GM10266 (cell line): ENCODE data around the gene SLCO3A1.

Source experiments
- DNase-seq: peaks from one replicate; pipeline ENCODE4 v3.0.0; 2012; ENCODE audit errors: extremely low spot score
- CTCF ChIP-seq: IDR thresholded peaks from 2 replicates; pipeline ENCODE4 v1.5.1; 2012; ENCODE audit warnings: mild to moderate bottlenecking, low read depth; ENCODE audit not compliant: control insufficient read depth, insufficient read depth; ENCODE audit errors: missing control alignments

The SLCO3A1 gene

GRCh38 chr15:92037491-92037890, 184.0 kb downstream of the SLCO3A1 start:
- no peak for TF ChIP-seq CTCF
- DNase-seq = no peak

GRCh38 chr15:92040350-92040749, 186.8 kb downstream of the SLCO3A1 start:
- no peak for DNase-seq
- TF ChIP-seq CTCF = no peak

GRCh38 chr15:92041371-92041770, 187.9 kb downstream of the SLCO3A1 start:
- no peak for DNase-seq
- TF ChIP-seq CTCF = no peak

- no peak for DNase-seq
- no peak for TF ChIP-seq CTCF
Measured at GRCh38 chr15:92043283-92043682, 189.8 kb downstream of the SLCO3A1 start.

GRCh38 chr15:92044203-92044909, 190.8 kb downstream of the SLCO3A1 start:
- DNase-seq = no peak
- TF ChIP-seq CTCF = no peak

GRCh38 chr15:92047900-92048299, 194.4 kb downstream of the SLCO3A1 start:
- DNase-seq = no peak
- TF ChIP-seq CTCF = no peak

- no peak for DNase-seq
- TF ChIP-seq CTCF = no peak
Measured at GRCh38 chr15:92048739-92049138, 195.2 kb downstream of the SLCO3A1 start.
